Osteocyte (in vitro differentiated cells): ENCODE data around the gene RAPGEF4. TPM values are rescaled to one million over a fixed set of nuclear protein-coding genes. Genes with fewer than 3 reads are reported as not detected.

Experiments
- DNase-seq: peaks from one replicate; pipeline ENCODE4 v3.0.0; 2021; ENCODE audit warnings: mixed read lengths; ENCODE audit not compliant: unreplicated experiment; ENCODE audit errors: extremely low spot score
- H3K27ac Mint-ChIP-seq: one replicate; pipeline ENCODE4 v1.8.0; 2021; ENCODE audit warnings: mild to moderate bottlenecking, mixed read lengths; ENCODE audit not compliant: unreplicated experiment
- H3K27me3 Mint-ChIP-seq: one replicate; pipeline ENCODE4 v1.8.0; 2021; ENCODE audit warnings: mixed read lengths; ENCODE audit not compliant: unreplicated experiment
- H3K36me3 Mint-ChIP-seq: one replicate; pipeline ENCODE4 v1.8.0; 2021; ENCODE audit warnings: mixed read lengths; ENCODE audit not compliant: unreplicated experiment
- H3K4me1 Mint-ChIP-seq: one replicate; pipeline ENCODE4 v1.8.0; 2021; ENCODE audit warnings: mixed read lengths; ENCODE audit not compliant: unreplicated experiment
- H3K4me3 Mint-ChIP-seq: one replicate; pipeline ENCODE4 v1.8.0; 2021; ENCODE audit warnings: mild to moderate bottlenecking, moderate library complexity, mixed read lengths; ENCODE audit not compliant: unreplicated experiment
- H3K9me3 Mint-ChIP-seq: one replicate; pipeline ENCODE4 v1.8.0; 2021; ENCODE audit warnings: mixed read lengths; ENCODE audit not compliant: unreplicated experiment
- CTCF ChIP-seq: fragments of 200-600 bp; sonication (generic); IDR thresholded peaks from 2 replicates; pipeline ENCODE4 v1.5.0; 2021; ENCODE audit warnings: antibody characterized with exemption, mild to moderate bottlenecking, moderate library complexity
- total RNA-seq: library from RNA; stranded (reverse); gene quantifications from 2 replicates; pipeline ENCODE4 v1.2.1, GENCODE V29; 2021

The RAPGEF4 gene
- total RNA-seq, 1 donor from 2014 or later: 0.91 TPM

GRCh38 chr2:172712251-172712650, 23.4 kb upstream of the RAPGEF4 start:
- H3K36me3 Mint-ChIP-seq: no peaks in the 10 kb centered on the region
- TF ChIP-seq CTCF: no peak
- no peak overlapping the region for H3K27ac Mint-ChIP-seq
- H3K9me3 Mint-ChIP-seq: no peaks in the 10 kb centered on the region
- DNase-seq: no peak
- peaks cover 4% of the 10 kb centered on the region for H3K27me3 Mint-ChIP-seq
- H3K4me1 Mint-ChIP-seq: peaks cover 12% of the 10 kb centered on the region
- no peak overlapping the region for H3K4me3 Mint-ChIP-seq

GRCh38 chr2:172713365-172713875, 22.2 kb upstream of the RAPGEF4 start:
- no peak for TF ChIP-seq CTCF
- no peaks in the 10 kb centered on the region for H3K36me3 Mint-ChIP-seq
- DNase-seq: no peak
- H3K27ac Mint-ChIP-seq: no peak overlapping the region
- H3K4me3 Mint-ChIP-seq: no peak overlapping the region
- peaks cover 14% of the 10 kb centered on the region for H3K4me1 Mint-ChIP-seq
- no peaks in the 10 kb centered on the region for H3K27me3 Mint-ChIP-seq
- H3K9me3 Mint-ChIP-seq: no peaks in the 10 kb centered on the region

GRCh38 chr2:172722481-172722880, 13.2 kb upstream of the RAPGEF4 start:
- DNase-seq: no peak
- H3K9me3 Mint-ChIP-seq: peaks cover 6% of the 10 kb centered on the region
- no peak for TF ChIP-seq CTCF
- H3K27ac Mint-ChIP-seq: no peak overlapping the region
- H3K4me1 Mint-ChIP-seq: peaks cover 7% of the 10 kb centered on the region
- H3K36me3 Mint-ChIP-seq: peaks cover 6% of the 10 kb centered on the region
- H3K4me3 Mint-ChIP-seq: no peak overlapping the region
- no peaks in the 10 kb centered on the region for H3K27me3 Mint-ChIP-seq

- Mint-ChIP-seq H3K4me1 (peaks cover 5% of the 10 kb centered on the region), H3K36me3 (peaks cover 6% of the 10 kb centered on the region), H3K27me3 (no peaks in the 10 kb centered on the region), H3K9me3 (peaks cover 6% of the 10 kb centered on the region), H3K27ac (no peak overlapping the region), H3K4me3 (no peak overlapping the region)
- TF ChIP-seq CTCF: no peak
- no peak for DNase-seq
Measured at GRCh38 chr2:172723286-172723685, 12.4 kb upstream of the RAPGEF4 start.

- H3K9me3 Mint-ChIP-seq: peaks cover 1% of the 10 kb centered on the region
- DNase-seq: no peak
- peaks cover 1% of the 10 kb centered on the region for H3K36me3 Mint-ChIP-seq
- TF ChIP-seq CTCF: no peak
- H3K27me3 Mint-ChIP-seq: no peaks in the 10 kb centered on the region
- no peak overlapping the region for H3K4me3 Mint-ChIP-seq
- H3K27ac Mint-ChIP-seq: no peak overlapping the region
- H3K4me1 Mint-ChIP-seq: peaks cover 5% of the 10 kb centered on the region
Measured at GRCh38 chr2:172724724-172725123, 10.9 kb upstream of the RAPGEF4 start.
